Measurements from ENCODE around the gene SBNO2.

Gene SBNO2

DNA sequence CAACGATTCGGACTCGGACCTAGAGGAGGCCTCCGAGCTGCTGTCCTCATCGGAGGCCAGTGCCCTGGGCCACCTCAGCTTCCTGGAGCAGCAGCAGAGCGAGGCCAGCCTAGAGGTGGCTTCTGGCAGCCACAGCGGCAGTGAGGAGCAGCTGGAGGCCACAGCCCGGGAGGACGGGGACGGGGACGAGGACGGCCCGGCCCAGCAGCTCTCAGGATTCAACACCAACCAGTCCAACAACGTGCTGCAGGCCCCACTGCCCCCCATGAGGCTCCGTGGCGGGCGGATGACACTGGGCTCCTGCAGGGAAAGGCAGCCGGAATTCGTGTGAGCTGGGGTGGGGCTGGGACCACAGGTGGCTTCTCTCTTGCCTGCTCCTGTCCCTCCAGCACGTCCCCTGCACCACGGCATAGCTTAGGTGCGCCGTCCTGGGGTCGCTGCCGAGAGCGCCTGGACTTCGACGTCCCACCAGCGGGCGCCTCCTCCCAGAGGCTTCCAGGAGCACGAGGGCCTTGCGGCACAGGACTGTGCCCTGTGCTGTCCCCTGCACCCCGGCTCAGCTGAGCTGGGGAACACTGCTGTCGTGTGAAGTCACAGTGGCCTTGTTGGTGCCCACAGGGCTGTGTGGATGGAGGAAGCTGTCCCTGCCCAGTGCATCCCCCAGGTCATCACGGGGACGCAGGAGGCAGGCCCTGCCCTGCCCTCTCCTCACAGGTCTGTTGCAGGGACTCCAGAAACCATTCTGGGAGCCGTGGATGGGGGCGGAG is 88.2 kb downstream of the SBNO2 start:
- no peak for DNase-seq

DNA sequence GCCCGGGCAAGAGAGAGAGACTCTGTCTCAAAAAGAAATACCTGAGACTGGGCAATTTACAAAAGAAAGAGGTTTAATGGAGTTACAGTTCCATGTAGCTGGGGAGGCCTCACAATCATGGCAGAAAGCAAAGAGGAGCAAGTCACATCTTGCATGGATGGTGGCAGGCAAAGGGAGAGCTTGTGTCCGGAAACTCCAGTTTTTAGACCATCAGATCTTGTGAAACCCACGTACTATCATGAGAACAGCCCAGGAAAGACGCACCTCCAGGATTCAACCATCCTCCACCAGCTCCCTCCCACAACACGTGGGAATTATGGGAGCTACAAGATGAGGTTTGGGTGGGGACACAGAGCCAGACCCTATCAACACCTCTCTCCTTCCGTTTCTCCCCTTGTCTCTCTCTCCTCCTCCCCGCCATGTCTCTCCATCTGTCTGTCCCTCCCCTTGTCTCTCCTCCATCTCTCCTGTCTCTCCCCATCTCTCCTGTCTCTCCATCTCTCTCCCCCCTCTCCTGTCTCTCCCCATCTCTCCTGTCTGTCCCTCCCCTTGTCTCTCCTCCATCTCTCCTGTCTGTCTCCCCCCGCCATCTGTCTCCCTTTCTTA is 88.9 kb downstream of the SBNO2 start:
- no peak for DNase-seq

DNA sequence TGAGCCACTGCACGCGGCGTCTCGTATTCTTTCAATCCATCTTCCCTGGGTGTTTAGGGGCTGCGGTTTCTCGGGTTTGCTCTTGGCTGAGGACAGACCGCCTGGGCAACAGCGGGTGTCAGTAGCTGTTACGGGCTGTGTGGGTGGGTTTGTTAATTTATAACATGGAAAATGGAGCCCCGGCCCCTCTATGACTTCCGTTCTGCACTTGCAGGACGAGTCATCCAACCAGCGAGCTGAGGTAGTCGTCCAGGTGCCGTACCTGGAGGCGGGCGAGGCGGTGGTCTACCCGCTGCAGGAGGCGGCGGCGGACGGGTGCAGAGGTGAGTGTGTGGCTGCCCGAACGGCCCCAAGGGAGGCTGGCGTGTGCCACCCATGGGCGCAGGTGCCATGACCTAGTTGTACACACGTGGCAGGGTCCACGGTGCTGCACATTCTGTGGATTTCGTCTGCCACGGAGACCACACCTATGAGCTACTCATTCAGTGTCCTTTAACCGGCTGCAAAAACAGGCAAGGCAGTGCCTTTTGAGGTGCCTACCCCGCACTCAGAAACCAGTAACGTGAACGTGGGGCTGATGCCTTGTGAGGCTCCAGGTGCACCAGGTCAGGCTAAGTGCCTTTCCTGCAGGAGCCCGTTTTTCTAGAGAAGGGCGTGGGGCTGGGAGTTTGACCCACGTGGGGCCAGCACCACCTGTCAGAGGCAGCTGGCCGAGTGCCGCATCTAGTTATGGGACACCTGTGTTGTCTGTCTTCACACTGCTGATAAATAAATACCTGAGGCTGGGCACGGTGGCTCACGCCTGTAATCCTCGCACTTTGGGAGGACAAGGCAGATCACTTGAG is 89.8 kb downstream of the SBNO2 start:
- no peak for DNase-seq

DNA sequence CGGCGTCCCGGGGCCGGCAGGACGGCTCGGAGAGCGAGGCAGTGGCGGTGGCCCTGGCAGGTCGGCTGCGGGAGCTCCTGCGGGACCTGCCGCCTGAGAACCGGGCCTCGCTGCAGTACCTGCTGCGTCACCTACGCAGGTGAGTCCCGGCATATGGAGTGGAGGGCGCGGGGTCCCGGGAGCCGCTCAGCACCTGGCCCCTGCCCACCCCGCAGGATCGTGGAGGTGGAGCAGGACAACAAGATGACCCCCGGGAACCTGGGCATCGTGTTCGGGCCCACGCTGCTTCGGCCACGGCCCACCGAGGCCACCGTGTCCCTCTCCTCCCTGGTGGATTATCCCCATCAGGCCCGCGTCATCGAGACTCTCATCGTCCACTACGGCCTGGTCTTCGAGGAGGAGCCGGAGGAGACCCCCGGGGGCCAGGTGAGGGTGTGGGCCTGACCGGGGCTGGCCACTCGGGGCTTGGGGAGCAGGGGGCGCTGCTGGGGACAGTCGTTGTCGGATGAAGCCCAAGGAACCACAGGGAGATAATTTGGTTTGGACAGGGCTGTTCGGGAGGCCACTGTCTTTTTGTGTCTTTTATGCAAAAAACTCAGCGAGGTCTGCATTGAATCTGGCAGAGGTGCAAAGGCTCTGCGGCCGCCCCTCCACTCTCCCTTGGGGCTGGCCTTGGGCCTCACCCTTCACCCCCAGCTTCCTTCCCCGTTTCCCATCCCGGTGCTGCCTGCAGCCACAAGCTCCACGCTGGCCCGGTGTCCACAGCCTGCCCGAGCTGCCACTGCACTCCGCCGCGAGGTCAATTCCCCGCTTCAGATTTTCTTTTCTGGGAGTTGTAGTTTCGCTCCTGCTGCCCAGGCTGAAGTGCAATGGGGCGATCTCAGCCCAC is 90.9 kb downstream of the SBNO2 start:
- no peak for DNase-seq

DNA sequence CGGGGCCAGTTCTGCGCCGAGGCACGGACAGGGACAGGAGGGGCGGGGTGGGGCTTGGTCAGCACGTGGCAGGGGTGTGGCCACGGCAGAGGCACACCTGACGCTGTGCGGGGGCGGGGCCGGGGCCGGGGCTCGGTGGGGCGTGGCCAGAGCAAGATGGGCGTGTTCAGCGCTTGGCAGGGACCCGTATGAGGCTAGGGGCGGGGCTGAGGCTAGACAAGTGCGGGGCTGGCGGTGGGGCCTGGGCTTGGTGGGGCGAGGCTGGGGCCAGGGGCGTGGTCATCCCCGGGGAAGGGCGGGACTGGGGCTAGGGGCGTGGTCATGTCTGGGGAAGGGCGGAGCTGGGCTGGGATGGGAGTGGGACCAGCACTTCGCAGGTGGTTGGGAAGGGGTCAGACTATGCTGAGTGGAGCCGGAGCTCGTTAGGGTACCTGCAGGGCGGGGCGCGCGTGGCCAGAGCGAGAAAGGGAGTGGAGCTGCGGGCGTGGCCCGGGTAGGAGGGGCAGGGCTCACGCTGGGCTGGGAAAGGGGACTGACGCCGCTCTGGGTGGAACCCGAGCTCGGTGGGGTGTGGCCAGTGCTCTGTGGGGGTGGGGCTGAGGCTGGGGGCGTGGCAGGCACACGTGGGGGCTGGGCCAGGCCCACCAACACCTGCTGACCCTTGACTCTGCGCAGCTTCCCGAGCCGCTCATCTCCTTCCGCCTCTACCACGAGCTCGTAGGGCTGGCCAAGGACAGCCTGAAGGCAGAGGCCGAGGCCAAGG is 91.7 kb downstream of the SBNO2 start:
- no peak for DNase-seq

DNA sequence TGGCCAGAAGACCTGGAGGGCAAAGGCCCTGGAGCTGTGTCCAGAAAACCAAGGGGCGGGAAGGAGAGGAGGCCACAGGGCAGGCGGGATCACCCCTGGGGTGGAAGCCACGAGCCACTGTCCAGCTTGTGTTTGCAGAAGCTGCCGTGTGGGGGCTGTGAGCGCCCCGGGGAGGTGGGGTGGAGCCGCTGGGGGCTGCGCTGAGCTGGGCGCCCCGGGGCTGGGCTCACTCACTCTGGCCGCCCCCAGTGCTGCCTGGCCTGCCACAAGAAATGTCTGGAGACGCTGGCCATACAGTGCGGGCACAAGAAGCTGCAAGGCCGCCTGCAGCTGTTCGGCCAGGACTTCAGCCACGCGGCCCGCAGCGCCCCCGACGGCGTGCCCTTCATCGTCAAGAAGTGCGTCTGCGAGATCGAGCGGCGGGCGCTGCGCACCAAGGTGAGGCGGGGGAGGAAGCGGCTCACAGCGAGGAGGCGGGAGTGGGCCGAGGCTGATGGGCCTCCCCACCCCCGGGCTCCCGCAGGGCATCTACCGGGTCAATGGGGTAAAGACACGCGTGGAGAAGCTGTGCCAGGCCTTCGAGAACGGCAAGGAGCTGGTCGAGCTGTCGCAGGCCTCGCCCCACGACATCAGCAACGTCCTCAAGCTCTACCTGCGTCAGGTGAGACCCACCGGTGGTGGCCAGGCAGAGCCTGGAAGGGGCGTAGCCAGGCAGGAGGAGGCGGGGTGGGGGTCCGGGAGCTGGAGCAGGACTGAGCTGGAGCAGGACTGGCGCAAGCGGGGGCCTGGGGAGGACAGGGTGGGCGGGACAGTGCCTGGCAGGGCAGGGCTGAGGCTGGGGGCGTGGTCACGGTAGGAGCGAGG is 92.5 kb downstream of the SBNO2 start:
- no peak for DNase-seq

DNA sequence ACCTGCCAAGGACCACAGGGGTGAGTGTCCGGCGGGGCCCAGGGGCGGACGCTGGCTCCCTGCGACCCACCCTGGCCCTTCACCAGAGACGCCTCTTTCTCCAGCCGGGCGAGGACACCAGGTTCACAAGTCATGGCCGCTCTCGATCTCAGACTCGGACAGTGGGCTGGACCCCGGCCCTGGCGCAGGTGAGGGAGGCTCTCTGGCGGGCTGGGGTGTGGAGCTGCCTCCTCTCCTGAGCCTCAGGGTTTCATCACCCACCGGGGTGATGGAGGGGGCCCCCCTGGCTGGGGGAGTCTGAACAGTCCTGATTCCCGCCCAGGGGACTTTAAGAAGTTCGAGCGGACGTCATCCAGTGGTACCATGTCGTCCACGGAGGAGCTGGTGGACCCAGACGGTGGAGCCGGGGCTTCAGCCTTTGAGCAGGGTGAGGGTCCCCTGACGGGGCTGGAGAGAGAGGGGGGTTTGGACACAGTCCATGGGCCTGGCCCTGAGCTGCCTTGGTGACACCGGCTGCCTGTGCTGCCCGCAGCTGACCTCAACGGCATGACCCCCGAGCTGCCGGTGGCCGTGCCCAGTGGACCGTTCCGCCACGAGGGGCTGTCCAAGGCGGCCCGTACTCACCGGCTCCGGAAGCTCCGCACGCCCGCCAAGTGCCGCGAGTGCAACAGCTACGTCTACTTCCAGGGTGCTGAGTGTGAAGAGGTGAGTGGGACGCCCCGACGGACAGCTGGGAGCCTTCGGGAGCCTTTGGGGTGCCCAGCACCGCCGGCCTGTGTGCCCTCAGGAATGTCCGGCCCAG is 93.5 kb downstream of the SBNO2 start:
- DNase-seq: no peak

DNA sequence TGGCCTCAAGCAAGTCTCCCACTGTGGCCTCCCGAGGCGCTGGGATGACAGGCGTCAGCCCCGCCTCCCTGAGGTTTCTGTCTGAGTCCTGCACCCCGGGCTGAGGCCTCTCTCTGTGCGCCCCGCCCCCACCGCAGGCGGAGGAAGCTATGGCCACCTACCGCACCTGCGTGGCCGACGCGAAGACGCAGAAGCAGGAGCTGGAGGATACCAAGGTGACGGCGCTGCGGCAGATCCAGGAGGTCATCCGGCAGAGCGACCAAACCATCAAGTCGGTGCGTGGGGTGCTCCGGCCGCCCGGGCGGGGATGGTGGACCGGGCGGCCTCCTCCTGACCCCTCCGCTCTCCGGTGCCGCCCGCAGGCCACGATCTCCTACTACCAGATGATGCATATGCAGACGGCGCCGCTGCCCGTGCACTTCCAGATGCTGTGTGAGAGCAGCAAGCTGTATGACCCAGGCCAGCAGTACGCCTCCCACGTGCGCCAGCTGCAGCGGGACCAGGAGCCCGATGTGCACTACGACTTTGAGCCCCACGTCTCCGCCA is 94.4 kb downstream of the SBNO2 start:
- no peak for DNase-seq

DNA sequence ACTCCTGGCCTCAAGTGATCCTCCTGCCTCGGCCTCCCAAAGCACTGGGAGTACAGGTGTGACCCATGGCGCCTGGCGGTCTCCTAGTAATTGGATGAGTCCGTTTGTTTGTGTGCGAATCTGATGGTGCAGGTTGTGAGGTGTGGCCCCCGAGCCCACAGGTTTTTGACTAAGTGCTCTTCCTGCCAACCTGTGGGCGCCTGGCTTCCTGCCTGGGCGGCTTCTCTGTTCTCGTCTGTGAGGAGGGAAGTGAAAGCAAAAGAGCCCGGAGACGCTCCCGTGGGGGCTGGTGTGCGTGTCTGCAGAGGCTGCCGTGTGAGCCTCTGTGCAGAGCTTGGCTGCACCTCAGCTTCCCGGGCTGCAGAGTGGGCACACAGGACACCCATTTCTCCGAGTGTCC is 97.1 kb downstream of the SBNO2 start:
- DNase-seq: no peak

DNA sequence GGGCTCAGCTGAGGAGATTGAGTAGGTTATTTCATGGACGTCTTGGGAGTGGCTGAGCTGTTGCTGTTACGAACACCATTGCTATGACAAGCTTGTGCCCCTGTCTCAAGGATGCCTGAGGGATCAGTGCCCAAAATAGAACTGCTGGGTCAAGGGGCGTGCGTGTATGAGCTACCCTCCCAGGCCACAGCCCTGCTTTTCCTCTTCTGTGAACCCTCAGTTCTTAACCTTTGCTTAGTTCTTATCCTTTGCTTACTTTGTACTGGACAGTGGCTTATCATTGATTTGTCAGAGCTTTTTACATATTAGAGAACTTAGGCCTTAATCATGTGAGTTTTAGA is 98.1 kb downstream of the SBNO2 start:
- DNase-seq: no peak

DNA sequence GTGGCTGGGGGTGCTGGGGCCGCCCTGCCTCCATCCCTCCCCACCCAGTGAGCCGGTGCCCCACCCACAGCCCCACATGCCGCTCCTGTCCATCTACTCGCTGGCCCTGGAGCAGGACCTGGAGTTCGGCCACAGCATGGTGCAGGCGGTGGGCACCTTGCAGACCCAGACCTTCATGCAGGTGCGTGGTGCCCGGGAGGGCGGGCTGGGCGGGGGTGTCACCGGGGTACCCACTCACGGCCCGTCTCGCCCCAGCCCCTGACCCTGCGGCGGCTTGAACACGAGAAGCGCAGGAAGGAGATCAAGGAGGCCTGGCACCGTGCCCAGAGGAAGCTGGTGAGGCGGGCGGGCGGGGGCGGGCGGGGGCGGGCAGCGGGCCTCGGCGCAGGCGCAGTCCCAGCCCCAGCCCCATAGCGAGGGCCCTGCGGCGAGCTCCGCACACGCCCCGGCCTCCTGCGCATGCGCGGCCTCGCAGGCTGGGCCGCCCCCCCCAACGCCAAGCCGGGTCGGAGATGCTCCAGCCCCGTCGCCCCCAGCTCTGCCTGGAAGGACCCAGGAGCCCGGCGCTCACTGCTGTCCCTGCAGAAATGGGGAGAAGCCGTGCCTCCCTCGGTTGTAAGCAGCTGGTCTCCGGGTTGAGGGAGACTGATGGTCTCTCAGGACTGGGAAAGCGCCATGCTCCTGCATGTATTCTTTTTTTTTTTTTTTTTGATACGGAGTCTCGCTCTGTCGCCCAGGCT is 99.4 kb downstream of the SBNO2 start:
- no peak for DNase-seq

DNA sequence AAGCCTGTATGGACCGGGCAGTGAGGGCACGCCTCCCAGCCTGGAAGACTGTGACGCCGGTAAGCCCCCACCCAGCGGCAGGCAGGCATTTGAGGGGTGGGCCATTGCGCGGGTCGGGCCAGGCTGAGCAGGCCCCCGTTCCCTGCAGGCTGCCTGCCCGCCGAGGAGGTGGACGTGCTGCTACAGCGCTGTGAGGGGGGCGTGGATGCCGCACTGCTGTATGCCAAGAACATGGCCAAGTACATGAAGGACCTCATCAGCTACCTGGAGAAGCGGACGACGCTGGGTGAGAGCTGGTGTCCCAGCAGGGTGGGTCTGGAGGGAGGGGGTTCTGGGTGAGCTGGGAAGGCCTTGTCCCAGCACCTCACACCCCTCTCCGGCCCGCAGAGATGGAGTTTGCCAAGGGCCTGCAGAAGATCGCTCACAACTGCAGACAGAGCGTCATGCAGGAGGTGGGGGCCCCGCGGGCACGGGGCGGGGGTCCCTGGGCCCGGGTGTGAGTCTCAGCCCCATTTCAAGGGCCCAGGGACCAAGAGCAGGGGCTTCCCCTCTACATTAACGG is 100.0 kb downstream of the SBNO2 start:
- no peak for DNase-seq

DNA sequence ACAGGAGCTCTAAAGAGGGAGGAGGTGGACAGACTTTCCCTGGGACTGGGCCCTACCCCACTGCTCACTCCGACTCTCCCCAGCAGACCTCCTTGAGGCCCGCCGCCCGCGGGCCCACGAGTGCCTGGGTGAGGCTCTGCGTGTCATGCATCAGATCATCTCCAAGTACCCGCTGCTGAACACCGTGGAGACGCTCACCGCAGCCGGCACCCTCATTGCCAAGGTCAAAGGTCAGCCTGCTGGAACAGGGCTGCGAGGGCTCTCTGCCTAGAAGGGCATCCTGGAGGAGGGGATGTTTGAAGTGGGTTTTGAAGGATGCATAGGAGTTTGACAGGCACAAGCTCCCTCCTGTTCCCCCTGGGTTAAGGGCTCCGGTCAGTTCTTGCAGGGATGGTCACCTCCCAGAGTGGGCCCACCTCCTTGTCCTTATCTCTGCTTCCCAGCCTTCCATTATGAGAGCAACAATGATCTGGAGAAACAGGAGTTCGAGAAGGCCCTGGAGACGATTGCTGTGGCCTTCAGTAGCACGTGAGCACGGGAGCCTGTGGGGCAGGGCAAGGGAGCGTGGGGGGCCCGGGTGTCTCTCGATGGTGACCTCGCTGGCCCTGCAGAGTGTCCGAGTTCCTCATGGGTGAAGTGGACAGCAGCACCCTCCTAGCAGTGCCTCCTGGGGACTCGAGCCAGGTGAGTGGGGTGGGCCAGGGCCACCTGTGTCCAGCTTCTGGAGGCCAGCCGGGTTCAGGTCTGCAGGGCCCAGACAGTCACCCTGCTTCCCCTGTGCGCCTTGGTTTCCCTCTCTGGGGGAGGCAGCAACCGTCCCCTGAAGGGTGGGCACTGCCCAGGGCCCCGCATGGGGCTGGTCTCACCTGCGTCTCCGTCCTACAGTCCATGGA is 100.8 kb downstream of the SBNO2 start:
- DNase-seq: no peak

DNA sequence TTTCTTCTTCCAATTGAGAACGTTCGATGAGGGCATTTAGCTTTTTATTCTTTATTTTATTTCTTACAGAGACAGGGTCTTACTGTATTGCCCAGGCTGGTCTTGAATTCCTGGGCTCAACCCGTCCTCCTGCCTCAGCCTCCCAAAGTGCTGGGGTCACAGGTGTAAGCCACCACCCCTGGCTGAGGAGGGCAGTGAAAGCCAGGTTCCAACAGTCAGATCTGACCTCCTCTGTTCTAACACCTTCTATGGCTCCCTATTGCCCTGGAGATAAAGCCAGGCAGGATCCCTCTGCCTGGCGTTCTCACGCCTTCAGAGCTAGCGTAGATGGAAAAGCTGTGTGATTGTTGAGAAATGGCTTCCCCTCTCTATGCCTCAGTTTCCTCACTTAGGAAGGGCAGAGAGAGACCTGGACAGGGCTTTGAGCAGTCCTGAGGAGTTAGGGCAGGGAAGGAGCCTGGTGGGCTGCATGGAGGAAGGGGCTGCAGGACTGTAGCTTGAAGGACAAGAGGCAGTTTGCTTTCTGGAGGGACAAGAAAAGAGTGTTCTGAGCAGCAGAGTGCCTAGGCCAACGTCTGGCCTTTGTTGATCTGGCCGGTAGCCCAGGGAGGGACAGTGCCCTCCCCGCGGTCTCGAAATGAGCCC is 101.6 kb downstream of the SBNO2 start:
- DNase-seq: no peak

DNA sequence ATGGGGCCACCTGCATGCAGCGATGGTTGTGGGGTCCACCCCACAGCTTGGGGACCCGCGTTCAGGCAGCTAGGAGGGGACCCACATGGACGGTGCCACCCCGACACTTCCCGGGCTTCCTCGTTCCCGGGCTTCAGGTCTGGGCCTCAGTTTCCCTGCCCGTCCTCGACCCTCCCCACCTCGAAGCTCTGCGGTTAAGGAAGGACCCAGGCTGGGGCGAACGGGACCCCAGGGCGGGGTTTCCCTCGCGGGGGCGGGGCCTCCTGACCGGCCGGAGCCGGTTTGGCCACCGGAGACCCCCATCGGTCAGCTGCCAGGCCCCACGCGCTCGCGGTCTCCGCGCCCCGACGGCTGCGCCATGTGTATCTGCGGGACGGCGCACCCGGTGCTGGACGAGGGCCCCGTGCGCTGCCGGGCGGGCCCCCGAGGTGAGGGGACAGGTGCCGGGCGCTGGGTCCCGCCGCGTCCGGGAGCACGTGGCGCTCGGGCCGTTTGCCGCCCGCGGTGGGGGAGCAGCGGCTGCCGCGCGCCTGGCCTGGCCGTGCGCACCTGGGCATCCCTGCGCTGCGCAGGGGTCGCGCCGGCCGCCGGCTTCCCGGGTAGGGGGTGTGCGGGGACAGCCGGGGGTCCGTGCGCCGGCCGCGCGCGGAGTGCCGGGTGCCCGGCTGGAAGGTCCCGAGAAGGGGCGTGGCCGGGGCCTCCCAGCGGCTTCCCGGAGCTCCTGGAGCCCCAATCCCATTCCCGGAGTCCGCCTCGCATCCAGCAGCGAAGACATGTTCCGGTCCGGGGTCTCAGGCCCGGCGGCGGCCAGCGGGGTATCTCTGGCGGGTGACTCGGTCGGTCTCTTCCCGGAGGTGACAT is 102.9 kb downstream of the SBNO2 start:
- DNase-seq: no peak

DNA sequence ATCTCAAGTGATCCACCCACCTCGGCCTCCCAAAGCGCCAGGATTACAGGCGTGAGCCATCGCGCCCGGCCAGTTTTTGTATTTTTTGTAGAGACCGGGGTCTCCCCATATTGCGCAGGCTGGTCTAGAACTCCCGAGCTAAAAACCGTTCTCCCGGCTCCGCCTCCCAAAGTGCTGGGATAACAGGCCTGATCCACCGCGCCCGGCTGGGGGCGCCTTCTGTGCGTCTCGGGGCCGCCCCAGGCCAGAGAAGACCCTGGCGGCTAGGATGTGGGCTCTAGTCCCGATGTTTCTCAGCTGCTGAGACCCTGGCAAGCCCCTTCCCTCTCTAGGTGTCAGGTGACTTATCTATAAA is 103.5 kb downstream of the SBNO2 start:
- no peak for DNase-seq
